ENCODE results near the gene LHB.

LHB gene

GRCh38 chr19:49010453-49010852, 6.4 kb downstream of the LHB start:
- DNase-seq (ENCODE audit: low spot score): no peak

GRCh38 chr19:49009828-49010227, 7.1 kb downstream of the LHB start:
- no peak for DNase-seq (ENCODE audit: low spot score)

- DNase-seq (ENCODE audit: low spot score): no peak
Measured at GRCh38 chr19:49006905-49007304, 10.0 kb downstream of the LHB start.

GRCh38 chr19:49004964-49005614, 11.8 kb downstream of the LHB start:
- DNase-seq (ENCODE audit: low spot score): no peak

GRCh38 chr19:49004133-49004532, 12.8 kb downstream of the LHB start:
- DNase-seq (ENCODE audit: low spot score): no peak

- DNase-seq (ENCODE audit: low spot score): peak; percentile 87
Measured at GRCh38 chr19:48999481-49000325, 17.2 kb downstream of the LHB start.

- DNase-seq (ENCODE audit: low spot score): peak; percentile 82
Measured at GRCh38 chr19:48997972-48998371, 18.9 kb downstream of the LHB start.

- DNase-seq (ENCODE audit: low spot score): no peak
Measured at GRCh38 chr19:48994035-48994386, 22.9 kb downstream of the LHB start.

- peak; percentile 99 for DNase-seq (ENCODE audit: low spot score)
Measured at GRCh38 chr19:48993175-48994034, 23.5 kb downstream of the LHB start, which contains the start of the genes GYS1 and RUVBL2. GYS1 (minus strand) TSS chr19:48993309; CDS start chr19:48993112, 197 bp downstream. RUVBL2 (plus strand) TSS chr19:48993887; CDS start chr19:48993912, 25 bp downstream.

- no peak for DNase-seq (ENCODE audit: low spot score)
Measured at GRCh38 chr19:48992581-48993174, 24.2 kb downstream of the LHB start.

GRCh38 chr19:48991873-48992580, 24.9 kb downstream of the LHB start:
- peak; percentile 65 for DNase-seq (ENCODE audit: low spot score)

- no peak for DNase-seq (ENCODE audit: low spot score)
Measured at GRCh38 chr19:48991011-48991609, 25.8 kb downstream of the LHB start.

- DNase-seq (ENCODE audit: low spot score): no peak
Measured at GRCh38 chr19:48990400-48990799, 26.5 kb downstream of the LHB start.

- DNase-seq (ENCODE audit: low spot score): no peak
Measured at GRCh38 chr19:48989701-48990291, 27.1 kb downstream of the LHB start.

- DNase-seq (ENCODE audit: low spot score): no peak
Measured at GRCh38 chr19:48988860-48989259, 28.0 kb downstream of the LHB start.

GRCh38 chr19:48988286-48988685, 28.6 kb downstream of the LHB start:
- DNase-seq (ENCODE audit: low spot score): no peak

GRCh38 chr19:48987323-48987722, 29.6 kb downstream of the LHB start:
- no peak for DNase-seq (ENCODE audit: low spot score)

GRCh38 chr19:48986211-48986610, 30.7 kb downstream of the LHB start:
- no peak for DNase-seq (ENCODE audit: low spot score)

GRCh38 chr19:48985711-48986110, 31.2 kb downstream of the LHB start:
- DNase-seq (ENCODE audit: low spot score): no peak

GRCh38 chr19:48982280-48982679, 34.6 kb downstream of the LHB start:
- DNase-seq (ENCODE audit: low spot score): no peak

- DNase-seq (ENCODE audit: low spot score): no peak
Measured at GRCh38 chr19:48977061-48977460, 39.8 kb downstream of the LHB start.
